SK-MEL-5 (cell line): ENCODE data around the gene APEH. TPM values are rescaled to one million over a fixed set of nuclear protein-coding genes. Genes with fewer than 3 reads are reported as not detected.
A peak's percentile ranks its signal among the peaks of the same experiment; 100 is the strongest.

Experiments
- DNase-seq: peaks from one replicate; pipeline ENCODE4 v3.0.0-alpha.2; 2016; ENCODE audit warnings: low read depth, low spot score
- in situ Hi-C: cut with HindIII; loops from 2 replicates; pipeline ENCODE4 v1.10.0; 2016; ENCODE audit warnings: low sequenced_read_pairs, high pct_unique_total_duplicates, low pct_unique_long_range_greater_than_20kb
- total RNA-seq: library from RNA; depleted of rRNA; stranded (reverse); fragments of >200 nt; shearing (Covaris generic); gene quantifications from 2 replicates; pipeline ENCODE4 v1.2.3, GENCODE V29; 2014

The APEH gene
- total RNA-seq, 1 experiment from 2014 or later, result 231 TPM

DNA sequence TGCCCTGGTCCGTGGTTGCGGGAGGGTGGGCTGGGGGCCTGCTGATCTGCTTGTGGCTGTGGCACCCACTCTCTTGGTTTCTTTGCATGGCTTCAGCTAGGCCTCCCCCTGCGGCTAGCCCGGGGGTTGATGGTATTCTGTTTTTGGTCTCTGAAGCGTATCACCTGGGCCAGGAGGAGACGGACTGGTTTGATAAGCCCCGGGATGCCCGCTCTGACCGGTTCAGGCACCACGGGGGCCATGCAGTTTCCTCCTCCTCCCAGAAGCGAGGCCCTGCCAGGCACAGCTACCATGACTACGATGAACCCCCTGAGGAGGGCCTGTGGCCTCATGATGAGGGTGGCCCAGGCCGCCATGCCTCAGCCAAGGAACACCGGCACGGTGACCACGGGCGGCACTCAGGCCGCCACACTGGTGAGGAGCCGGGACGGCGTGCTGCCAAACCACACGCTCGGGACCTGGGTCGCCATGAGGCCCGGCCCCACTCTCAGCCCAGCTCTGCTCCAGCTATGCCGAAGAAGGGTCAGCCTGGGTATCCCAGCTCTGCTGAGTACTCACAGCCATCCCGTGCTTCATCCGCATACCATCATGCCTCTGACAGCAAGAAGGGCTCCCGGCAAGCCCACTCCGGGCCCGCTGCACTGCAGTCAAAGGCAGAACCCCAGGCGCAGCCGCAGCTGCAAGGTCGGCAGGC, 11.3 kb upstream of the APEH start:
- in situ Hi-C loops, result no loop called here
- DNase-seq, result no peak

DNA sequence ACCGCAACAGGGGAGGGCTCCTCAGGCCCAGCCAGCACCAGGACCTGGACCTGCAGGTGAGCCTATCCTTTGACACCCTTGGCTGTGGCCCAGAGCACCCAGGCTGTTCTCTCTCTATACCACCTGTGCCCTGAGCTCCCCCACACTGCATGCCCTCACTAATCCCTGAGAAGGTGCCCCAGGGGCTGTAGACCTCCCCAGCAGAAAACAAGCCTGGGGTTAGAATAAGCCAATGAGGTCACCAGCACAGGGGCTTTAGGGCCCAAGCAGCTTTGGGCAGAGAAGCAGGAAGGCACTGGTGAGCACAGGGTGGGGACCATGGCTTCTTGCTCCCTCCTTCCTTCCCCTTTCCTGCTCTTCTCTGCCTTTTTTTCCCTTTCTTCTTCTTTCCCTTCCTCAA, 10.3 kb upstream of the APEH start:
- no peak for DNase-seq
- in situ Hi-C loops, result no loop called here

DNA sequence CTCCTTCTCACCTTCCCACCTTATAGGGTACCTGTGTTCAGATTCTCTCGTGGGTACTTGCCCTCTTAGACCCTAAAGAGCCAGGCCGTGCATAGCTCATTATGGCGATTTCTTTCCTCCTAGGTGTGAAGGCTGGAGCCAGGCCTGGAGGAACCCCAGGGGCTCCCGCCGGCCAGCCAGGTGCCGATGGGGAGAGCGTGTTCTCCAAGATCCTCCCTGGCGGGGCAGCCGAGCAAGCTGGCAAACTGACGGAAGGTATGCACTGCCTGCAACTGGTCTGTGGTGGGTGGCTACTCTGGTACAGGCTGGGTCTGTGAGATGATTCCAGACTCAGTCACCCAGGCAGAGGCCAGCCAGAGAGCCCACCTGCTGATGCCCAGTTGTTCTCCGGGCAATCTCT, 9.9 kb upstream of the APEH start:
- DNase-seq, result no peak
- in situ Hi-C loops, result no loop called here

DNA sequence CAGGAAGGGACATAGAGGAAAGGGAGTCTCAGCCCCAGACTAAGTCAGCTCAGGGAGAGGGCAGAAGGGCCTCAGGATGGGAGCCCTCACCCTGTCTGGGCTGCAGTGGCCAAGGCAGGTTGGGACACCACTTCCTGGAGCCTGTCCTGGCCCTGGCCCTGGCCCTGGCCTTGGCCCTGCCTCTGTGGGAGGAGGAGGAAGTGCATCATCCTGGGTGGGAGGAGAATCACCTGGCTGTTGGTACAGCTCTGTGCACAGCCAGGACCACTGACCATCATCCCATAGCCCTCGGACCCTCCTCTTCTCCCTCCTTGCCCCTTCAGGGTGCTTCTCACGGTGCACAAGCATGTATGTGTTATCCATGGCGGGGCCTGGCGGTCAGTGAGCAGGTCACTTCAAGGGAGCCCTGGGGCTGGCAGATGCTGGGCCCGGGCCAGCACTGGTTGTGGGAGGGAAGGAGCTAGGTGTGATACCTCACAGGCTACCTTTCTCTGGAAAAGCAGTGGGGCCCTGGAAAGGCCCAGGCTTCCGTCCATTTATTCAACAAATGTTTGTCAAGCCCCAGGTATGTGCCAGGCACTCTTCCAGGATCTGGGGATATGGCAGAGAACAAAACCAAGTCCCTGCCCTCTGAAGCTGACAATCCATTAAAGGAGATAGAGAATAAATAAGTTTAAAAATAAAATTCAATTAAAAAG, 8.2 kb upstream of the APEH start:
- in situ Hi-C loops, result no loop called here
- DNase-seq, result no peak

DNA sequence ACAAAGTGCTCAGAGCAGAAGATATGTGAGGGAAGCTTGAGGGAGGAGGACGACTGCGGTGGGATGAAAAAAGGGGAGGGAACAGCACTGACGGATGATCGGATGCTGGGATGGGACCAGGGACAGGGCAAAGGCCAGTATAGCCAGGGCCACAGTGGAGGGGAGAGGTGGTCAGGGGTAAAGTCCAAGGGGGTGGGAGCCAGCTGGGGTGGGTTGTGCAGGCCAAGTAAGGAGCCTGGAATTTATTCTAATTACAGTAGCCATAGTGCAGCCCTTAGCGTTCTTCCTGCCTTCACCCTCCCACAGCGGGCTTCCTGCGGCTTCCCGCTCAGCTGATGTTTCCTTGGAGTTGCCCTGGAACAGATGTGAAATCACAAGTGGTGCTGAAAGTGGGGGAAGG, 7.6 kb upstream of the APEH start:
- DNase-seq, result no peak
- in situ Hi-C loops, result no loop called here

DNA sequence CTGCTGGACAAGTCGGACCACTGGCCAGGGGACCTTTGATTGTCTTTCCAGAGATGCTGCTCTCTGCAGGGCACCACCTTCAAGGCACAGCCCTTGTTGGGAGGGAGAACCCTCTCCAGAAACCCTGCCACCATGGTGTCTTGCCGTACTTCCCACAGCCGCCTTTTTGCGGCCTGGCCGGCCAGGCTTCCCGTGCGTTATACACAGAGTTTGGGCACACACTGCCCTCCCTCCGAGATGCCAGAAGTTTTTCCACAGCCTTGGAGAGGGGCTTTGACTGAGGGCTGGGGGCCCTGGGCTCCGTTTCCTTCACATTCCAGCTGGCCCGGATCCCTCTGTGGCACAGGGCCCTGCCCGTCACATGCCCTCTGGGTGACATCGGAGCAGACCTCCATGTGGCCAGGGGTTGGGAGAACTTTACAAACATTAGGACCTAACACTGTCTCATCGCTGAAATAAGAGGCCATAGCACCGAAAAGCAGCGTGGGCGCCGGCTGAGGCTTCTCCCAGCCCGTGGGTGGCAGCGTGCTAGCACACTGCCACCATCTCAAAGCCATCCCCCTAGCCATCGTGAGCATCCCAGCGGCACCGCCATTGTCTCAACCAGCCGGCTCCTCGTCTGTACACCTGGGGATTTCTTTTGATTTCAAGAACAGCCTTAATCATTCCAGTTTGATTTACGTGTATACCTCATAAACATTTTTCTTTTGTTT, 6.3 kb upstream of the APEH start:
- no peak for DNase-seq
- in situ Hi-C loops, result no loop called here

DNA sequence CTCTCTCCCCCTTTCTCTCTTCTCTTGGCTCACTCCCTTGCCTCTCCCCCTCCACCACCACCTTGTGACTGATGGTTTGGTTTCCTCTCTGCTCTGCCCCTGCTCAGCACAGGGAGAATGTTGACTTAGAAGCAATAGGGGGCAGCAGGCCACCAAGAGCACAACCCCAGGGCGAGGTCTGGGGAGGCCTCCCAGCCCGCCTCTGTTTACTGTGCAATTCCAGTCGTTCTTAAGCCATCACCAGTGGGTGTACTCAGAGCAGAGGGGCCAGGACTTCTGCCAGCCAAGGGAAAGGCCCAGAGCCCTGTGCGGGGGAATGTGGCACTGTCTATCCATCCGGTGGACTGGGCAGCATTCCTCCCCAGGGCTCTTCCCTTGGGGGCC, 5.7 kb upstream of the APEH start:
- in situ Hi-C loops, result no loop called here
- peak; percentile 33 for DNase-seq

DNA sequence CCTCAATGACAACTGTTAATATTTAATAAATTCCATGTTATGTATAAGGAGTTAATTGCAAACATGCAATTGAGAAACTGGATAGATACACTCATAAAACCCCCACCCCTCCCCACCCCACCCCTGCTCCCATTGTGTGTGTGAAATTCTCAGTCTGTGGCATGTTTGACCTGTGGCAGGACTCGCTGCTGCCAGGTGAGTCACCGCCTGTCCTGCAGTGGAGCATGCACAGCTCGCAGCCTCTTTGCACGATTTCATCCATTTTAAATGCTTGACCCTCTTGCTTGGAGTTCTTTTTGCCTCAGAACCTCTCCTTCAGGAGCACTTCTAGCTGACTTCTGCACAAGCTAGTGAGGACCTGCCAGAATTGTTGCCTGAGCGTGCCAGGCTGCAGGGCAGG, 5.3 kb upstream of the APEH start:
- in situ Hi-C loops, result no loop called here
- no peak for DNase-seq

DNA sequence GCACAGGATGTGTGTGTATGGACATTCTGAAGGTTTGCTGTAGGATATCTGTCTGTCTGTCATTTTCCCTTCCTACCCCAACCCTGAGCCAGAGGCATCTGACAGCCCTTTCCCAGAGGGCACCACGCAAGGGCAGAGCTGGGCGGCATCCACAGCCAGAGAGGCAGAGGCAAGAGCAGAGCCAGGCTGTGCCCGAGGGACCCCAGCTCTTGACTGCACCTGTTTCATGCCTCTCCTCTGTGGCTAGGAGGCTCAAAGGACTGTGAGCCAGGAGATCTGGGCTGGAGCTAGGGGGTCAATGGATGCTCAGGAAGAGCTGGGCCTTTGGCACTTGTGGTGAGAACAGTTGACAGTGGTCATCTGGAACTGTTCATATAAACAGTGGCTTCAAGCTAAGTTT, 4.8 kb upstream of the APEH start:
- in situ Hi-C loops, result no loop called here

DNA sequence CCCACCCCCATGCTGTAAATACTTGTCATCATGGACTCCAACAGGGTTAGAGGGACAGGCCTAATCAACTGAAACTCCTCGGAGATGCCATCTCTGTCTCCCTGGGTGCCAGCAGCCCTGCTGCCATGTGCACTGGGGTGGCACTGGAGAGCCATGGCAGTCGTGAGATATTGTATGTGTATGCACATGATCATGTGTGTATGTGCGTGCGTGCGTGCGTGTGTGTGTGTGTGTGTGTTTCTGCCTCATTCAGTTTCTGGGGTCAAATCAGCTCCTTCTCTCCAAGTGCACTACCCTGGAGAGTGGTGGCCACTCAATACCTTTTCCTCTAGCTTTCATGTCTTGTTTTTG, 3.2 kb upstream of the APEH start:
- DNase-seq, result no peak
- in situ Hi-C loops, result no loop called here

More for the DNA sequence above, 4.8 kb upstream of the APEH start:
- DNase-seq, result no peak

DNA sequence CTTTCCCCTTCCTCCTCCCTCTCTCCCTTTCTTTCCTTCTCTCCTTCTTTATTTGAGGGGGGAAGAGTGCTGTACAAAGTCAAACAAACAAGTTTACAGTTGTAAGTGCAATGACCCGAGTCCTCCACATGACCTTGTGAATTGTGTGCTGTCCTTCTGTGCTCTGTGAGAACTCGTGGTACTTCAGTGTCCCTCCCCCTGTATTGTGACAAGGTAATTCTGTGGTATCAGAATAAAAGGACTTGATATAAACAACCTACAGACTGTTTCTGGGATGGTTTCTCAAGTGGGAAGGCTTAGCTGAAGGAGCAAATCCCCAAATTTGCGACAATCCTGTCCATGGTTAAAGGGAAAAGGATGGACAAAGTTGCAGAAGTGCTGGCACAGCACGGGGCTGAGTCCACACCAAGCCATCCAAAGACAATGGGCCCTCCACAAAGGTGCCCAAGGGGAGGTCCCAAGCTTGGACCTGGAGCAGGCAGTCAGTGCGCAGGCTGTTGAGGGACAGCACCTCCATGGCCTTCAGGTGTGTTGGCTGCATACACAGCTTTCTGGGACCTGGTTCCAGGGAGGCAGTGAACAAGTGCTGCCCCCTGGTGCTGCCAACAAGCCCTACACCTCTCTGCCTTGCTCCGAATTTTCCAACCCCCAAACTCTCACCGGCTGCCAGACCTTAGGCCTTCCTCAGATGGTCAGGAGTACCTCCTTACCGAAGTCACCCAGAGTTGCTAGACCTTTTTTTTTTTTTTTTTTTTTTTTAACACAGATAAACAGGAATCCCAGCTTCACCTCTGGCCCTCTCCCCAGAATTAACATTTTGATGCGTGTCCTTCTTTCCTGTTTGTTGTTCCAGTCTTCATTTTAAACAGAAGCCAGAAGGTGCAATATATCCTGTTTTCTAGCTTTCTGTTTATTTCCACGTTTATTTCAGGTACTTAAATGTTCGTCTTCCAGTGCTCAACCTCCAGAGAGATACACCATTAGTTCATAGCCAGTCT, 2.6 kb upstream of the APEH start:
- in situ Hi-C loops, result no loop called here
- DNase-seq, result peak; percentile 75

DNA sequence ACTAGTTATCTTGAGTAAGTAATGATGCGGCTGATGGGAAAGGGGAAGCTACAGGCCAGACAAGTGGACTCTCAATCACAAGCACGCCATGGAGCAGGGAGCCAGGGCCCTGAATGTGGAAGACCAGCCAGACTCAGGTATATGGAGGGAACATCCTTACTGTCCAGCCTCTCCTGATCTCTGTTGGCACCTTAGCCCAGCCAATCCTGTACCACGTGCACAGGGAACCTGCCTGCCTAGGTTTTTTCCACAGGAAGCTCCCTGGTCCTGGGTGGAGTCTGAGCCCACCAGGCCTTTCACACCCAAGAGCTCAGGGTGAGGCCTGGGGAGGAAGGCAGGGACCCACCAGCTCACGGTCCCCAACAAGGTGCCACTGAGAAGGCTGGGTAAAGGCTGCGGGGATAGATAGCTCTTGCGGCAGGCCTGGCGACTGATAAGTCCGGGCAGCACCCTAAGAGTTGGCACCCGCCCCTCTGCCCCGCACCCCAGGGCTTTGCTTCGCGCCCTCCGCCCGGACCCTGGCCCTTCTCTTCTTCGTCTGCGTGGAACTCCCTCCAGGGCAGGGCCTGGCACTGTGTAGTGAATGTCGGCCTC, 933 bp upstream of the APEH start:
- in situ Hi-C loops, result no loop called here
- peak; percentile 12 for DNase-seq

DNA sequence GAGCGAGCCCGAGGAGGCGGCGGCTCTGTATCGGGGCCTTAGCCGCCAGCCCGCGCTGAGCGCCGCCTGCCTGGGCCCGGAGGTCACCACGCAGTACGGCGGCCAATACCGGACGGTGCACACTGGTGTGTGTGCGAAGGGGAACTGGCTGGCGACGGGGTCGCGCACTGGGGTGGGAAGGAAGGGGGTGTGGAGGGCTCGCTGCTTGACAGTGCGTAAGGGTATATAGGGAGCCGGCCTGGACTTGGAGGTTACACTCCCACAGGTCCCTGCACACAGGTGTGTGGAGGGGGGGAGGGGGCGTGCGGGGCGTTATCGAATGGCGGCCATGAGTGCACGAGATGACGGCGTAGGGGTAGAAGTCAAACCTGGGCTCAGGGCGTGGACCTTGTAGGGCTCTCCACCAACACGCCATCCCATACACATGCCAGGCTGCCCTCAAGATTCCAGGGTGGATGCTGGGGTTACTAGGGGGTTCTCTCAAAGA, 389 bp downstream of the APEH start:
- in situ Hi-C loops, result no loop called here
- no peak for DNase-seq

DNA sequence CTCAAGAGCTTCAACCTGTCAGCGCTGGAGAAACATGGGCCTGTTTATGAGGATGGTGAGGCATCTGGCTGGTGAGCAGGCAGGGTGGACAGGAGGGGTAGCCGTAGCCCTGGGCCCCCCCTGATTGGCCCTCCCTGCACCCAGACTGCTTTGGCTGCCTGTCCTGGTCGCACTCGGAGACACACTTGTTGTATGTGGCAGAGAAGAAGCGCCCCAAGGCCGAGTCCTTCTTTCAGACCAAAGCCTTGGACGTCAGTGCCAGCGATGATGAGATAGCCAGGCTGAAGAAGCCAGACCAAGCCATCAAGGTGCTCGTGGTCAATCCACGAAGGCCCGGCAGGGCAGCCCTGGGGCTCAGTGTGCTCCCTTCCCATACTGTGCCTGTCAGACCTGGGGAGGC, 1.8 kb downstream of the APEH start:
- no peak for DNase-seq
- in situ Hi-C loops, result no loop called here

DNA sequence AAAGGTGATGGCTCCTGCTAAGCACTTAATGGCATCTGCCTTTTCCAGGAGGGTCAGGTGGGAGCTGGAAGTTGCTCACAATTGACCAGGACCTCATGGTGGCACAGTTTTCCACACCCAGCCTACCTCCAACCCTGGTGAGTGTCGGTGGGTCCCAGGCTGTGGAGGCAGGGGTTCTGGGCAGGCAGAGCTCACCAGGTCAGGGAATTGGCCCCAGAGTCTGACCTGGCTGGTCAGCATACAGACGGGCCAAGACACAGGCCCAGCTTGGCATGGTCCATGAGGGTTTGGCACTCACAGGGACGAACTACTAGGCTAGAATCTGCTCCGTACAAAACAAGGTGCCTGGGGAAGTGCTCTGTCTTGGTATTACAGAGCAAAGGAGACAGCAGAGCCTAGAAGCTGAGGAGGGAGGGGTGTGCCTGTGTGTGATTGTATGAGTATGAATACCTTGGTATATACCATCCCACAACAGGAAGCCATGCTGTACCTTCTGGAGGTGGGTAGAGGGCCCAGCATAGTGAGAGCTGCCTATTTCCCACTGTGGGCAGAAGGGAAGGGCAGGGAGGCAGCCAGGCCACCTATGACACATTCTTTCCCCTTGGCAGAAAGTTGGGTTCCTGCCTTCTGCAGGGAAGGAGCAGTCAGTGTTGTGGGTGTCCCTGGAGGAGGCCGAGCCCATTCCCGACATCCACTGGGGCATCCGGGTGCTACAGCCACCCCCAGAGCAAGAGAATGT, 6.5 kb downstream of the APEH start:
- DNase-seq, result no peak
- in situ Hi-C loops, result no loop called here

DNA sequence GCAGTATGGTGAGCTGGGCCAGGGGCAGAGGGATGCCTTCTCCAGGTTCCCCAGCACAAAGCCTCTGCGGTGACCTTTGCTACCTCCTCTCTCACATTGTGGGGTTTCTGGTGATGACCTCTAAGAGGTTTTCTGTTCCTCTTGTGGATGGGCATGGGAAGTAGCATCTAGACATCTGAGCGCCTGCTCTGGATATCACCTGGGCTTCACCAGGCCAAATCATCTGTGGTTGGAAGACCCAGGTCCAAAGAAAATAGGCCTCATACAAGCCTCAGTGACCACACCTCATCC, 7.0 kb downstream of the APEH start:
- in situ Hi-C loops, result no loop called here
- DNase-seq, result no peak

DNA sequence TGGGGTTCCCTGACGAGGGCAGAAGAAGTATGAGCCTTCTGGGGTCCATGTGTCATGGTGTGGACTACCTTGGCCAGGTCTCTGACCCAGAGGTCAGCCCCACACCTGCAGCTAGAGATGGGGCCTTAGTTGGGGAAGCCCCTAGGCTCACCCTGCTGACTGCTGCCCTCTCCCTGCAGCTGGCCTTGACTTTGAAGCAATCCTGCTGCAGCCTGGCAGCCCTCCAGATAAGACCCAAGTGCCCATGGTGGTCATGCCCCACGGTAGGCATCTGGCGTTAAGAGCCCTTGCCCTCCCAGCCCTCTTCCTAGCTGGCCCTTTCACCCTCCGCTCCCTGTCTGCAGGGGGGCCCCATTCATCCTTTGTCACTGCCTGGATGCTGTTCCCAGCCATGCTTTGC, 7.4 kb downstream of the APEH start:
- no peak for DNase-seq
- in situ Hi-C loops, result no loop called here
